HepG2 (cell line): ENCODE measurements around the gene BABAM2.

ENCODE experiments used
- EP300 ChIP-seq, 3 experiments: sonication (generic) in 1 of 3; formaldehyde crosslinking in 1 of 3; IDR thresholded peaks; 2 replicates each; pipeline versions ENCODE4 v1.5.1 to v1.6.1; 2011 to 2020; ENCODE audit warnings: low read depth in 2 of 3, low read length in 2 of 3, borderline replicate concordance in 1 of 3, improper control_type of control experiment in 1 of 3, mild to moderate bottlenecking in 1 of 3, missing genetic modification reagents in 1 of 3, moderate library complexity in 1 of 3
- GABPA ChIP-seq, 2 experiments: IDR thresholded peaks; 2 replicates each; pipeline ENCODE4 v1.6.1; 2011 to 2016; ENCODE audit warnings: low read depth in 2 of 2, low read length in 1 of 2, missing biosample characterization in 1 of 2, missing genetic modification characterization in 1 of 2
- MAFF ChIP-seq: IDR thresholded peaks from 2 replicates; pipeline ENCODE4 v1.6.1; 2011; ENCODE audit warnings: low read depth, low read length, improper control_type of control experiment
- NFIC ChIP-seq: IDR thresholded peaks from 2 replicates; pipeline ENCODE4 v1.6.1; 2012; ENCODE audit warnings: mild to moderate bottlenecking, low read length, inconsistent platforms
- NONO ChIP-seq, 2 experiments: fragments of 450-650 bp in 1 of 2; sonication (generic) in 1 of 2; formaldehyde crosslinking in 1 of 2; IDR thresholded peaks in 1 of 2; conservative IDR thresholded peaks in 1 of 2; 2 replicates each; pipeline versions ENCODE4 v1.6.1 to v1.8.0; 2017 to 2022; ENCODE audit warnings: mild to moderate bottlenecking in 1 of 2, missing genetic modification reagents in 1 of 2, moderate library complexity in 1 of 2
- SRF ChIP-seq: IDR thresholded peaks from 2 replicates; pipeline ENCODE4 v1.6.1; 2011; ENCODE audit warnings: mild to moderate bottlenecking, low read depth, low read length, moderate library complexity
- TF ChIP-seq, protein P1 (sequence below), 2 experiments: IDR thresholded peaks; 2 replicates each; pipeline ENCODE4 v1.6.1; 2011 to 2012; ENCODE audit warnings: low read length in 2 of 2, borderline replicate concordance in 1 of 2, low read depth in 1 of 2, mild to moderate bottlenecking in 1 of 2, moderate library complexity in 1 of 2
- TF ChIP-seq, protein P2 (sequence below): sonication (generic); formaldehyde crosslinking; IDR thresholded peaks from 2 replicates; pipeline ENCODE4 v1.5.0; 2020; ENCODE audit warnings: mild to moderate bottlenecking, low read depth, missing genetic modification reagents, borderline replicate concordance
- TF ChIP-seq, protein P3 (sequence below): sonication (generic); formaldehyde crosslinking; IDR thresholded peaks from 2 replicates; pipeline ENCODE4 v1.5.1; 2020; ENCODE audit warnings: missing genetic modification reagents, mild to moderate bottlenecking, borderline replicate concordance
- TF ChIP-seq, protein P4 (sequence below): sonication (generic); formaldehyde crosslinking; IDR thresholded peaks from 2 replicates; pipeline ENCODE4 v1.5.0; 2020; ENCODE audit warnings: mild to moderate bottlenecking, missing genetic modification reagents, moderate library complexity
- TF ChIP-seq, protein P5 (sequence below): IDR thresholded peaks from 2 replicates; pipeline ENCODE4 v1.6.1; 2012; ENCODE audit warnings: low read length, improper control_type of control experiment

DNA sequence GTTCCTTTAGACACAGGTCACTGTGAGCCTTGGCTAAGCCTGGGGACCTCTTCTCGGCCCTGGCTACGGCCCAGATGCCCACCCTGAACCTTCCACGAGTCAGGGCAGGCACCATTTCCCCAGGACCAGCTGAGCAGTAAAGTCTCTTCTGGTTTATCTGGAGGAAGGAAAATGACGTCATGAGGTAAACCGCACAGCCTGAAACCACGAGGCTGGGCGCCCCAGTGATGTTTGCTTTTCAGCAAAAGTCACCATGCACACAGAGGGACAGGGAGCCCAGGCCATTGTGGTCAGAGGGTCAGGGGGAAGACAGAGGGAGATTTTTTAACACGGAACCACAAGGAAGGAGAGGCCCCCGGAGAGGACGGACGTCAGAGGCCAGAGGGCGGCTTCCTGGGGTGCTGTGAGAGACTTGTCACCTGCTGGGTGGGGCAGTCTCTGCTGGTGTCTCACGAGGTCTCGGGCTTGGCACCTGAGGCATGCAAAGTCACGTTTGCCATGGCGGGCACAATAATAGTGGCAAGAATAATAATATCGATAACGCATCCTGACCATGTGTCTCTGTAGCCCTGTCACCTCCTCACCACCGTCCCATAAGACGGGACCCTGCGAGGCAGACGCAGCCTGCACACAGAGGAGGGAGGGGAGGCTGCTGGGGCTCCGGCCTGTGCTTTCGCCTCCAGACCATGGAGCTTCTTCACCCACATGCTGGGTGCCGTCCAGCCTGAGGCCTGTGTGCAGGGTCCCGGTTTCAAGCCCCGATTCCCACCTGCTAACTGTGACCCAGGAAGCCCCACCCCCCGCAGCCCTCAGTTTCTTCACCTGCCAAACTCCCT is 468.9 kb downstream of the BABAM2 start:
- TF ChIP-seq, protein P1, sequence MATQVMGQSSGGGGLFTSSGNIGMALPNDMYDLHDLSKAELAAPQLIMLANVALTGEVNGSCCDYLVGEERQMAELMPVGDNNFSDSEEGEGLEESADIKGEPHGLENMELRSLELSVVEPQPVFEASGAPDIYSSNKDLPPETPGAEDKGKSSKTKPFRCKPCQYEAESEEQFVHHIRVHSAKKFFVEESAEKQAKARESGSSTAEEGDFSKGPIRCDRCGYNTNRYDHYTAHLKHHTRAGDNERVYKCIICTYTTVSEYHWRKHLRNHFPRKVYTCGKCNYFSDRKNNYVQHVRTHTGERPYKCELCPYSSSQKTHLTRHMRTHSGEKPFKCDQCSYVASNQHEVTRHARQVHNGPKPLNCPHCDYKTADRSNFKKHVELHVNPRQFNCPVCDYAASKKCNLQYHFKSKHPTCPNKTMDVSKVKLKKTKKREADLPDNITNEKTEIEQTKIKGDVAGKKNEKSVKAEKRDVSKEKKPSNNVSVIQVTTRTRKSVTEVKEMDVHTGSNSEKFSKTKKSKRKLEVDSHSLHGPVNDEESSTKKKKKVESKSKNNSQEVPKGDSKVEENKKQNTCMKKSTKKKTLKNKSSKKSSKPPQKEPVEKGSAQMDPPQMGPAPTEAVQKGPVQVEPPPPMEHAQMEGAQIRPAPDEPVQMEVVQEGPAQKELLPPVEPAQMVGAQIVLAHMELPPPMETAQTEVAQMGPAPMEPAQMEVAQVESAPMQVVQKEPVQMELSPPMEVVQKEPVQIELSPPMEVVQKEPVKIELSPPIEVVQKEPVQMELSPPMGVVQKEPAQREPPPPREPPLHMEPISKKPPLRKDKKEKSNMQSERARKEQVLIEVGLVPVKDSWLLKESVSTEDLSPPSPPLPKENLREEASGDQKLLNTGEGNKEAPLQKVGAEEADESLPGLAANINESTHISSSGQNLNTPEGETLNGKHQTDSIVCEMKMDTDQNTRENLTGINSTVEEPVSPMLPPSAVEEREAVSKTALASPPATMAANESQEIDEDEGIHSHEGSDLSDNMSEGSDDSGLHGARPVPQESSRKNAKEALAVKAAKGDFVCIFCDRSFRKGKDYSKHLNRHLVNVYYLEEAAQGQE (IDR thresholded peaks at IDR 0.05; ENCODE audit: borderline replicate concordance in 1 of 2, low read depth in 1 of 2, low read length in 2 of 2), result no peak
- TF ChIP-seq EP300 (IDR thresholded peaks at IDR 0.05; ENCODE audit: low read depth in 2 of 2, low read length in 2 of 2) (peak in 1 of 2 experiments; percentile 22; a peak in 1 of 4 replicates), EP300 (CRISPR knock-in tag; IDR thresholded peaks at IDR 0.05; ENCODE audit: borderline replicate concordance) (no peak), MAFF (no peak), NFIC (no peak), NONO (IDR thresholded peaks at IDR 0.05) (no peak), NONO (CRISPR knock-in tag; conservative IDR thresholded peaks at IDR 0.05) (no peak), GABPA (IDR thresholded peaks at IDR 0.05; ENCODE audit: low read depth, low read length) (no peak), GABPA (CRISPR knock-in tag; IDR thresholded peaks at IDR 0.05; ENCODE audit: low read depth) (no peak; the same call in 1 of the 2 replicates), SRF (no peak)
- TF ChIP-seq, protein P2, sequence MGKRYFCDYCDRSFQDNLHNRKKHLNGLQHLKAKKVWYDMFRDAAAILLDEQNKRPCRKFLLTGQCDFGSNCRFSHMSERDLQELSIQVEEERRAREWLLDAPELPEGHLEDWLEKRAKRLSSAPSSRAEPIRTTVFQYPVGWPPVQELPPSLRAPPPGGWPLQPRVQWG (CRISPR knock-in tag), result no peak
- TF ChIP-seq, protein P3, sequence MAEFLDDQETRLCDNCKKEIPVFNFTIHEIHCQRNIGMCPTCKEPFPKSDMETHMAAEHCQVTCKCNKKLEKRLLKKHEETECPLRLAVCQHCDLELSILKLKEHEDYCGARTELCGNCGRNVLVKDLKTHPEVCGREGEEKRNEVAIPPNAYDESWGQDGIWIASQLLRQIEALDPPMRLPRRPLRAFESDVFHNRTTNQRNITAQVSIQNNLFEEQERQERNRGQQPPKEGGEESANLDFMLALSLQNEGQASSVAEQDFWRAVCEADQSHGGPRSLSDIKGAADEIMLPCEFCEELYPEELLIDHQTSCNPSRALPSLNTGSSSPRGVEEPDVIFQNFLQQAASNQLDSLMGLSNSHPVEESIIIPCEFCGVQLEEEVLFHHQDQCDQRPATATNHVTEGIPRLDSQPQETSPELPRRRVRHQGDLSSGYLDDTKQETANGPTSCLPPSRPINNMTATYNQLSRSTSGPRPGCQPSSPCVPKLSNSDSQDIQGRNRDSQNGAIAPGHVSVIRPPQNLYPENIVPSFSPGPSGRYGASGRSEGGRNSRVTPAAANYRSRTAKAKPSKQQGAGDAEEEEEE (CRISPR knock-in tag), result no peak
- TF ChIP-seq, protein P4, sequence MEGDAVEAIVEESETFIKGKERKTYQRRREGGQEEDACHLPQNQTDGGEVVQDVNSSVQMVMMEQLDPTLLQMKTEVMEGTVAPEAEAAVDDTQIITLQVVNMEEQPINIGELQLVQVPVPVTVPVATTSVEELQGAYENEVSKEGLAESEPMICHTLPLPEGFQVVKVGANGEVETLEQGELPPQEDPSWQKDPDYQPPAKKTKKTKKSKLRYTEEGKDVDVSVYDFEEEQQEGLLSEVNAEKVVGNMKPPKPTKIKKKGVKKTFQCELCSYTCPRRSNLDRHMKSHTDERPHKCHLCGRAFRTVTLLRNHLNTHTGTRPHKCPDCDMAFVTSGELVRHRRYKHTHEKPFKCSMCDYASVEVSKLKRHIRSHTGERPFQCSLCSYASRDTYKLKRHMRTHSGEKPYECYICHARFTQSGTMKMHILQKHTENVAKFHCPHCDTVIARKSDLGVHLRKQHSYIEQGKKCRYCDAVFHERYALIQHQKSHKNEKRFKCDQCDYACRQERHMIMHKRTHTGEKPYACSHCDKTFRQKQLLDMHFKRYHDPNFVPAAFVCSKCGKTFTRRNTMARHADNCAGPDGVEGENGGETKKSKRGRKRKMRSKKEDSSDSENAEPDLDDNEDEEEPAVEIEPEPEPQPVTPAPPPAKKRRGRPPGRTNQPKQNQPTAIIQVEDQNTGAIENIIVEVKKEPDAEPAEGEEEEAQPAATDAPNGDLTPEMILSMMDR (CRISPR knock-in tag), result no peak
- TF ChIP-seq, protein P5, sequence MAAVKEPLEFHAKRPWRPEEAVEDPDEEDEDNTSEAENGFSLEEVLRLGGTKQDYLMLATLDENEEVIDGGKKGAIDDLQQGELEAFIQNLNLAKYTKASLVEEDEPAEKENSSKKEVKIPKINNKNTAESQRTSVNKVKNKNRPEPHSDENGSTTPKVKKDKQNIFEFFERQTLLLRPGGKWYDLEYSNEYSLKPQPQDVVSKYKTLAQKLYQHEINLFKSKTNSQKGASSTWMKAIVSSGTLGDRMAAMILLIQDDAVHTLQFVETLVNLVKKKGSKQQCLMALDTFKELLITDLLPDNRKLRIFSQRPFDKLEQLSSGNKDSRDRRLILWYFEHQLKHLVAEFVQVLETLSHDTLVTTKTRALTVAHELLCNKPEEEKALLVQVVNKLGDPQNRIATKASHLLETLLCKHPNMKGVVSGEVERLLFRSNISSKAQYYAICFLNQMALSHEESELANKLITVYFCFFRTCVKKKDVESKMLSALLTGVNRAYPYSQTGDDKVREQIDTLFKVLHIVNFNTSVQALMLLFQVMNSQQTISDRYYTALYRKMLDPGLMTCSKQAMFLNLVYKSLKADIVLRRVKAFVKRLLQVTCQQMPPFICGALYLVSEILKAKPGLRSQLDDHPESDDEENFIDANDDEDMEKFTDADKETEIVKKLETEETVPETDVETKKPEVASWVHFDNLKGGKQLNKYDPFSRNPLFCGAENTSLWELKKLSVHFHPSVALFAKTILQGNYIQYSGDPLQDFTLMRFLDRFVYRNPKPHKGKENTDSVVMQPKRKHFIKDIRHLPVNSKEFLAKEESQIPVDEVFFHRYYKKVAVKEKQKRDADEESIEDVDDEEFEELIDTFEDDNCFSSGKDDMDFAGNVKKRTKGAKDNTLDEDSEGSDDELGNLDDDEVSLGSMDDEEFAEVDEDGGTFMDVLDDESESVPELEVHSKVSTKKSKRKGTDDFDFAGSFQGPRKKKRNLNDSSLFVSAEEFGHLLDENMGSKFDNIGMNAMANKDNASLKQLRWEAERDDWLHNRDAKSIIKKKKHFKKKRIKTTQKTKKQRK, result no peak
